Uterine smooth muscle cell (primary cell): ENCODE data around the gene ZNF304. TPM values are rescaled to one million over a fixed set of nuclear protein-coding genes. Genes with fewer than 3 reads are reported as not detected.

Source experiments
- total RNA-seq: library from RNA; depleted of rRNA; stranded (reverse); fragments of >200 nt; gene quantifications from 2 replicates; pipeline ENCODE4 v1.2.3, GENCODE V29; 2014

ZNF304 gene
- total RNA-seq = 9.9 and 11.4 TPM in 2 replicates

GRCh38 chr19:57350877-57351805 lies at the start of gene ZNF304:
ZNF304 (plus strand) TSS chr19:57351271; CDS start chr19:57351665, 394 bp downstream.

GRCh38 chr19:57320180-57321084 lies 30.6 kb upstream of the ZNF304 start, which contains the start of gene ZNF543:
ZNF543 (plus strand) TSS chr19:57320472; CDS start chr19:57320854, 382 bp downstream.

GRCh38 chr19:57362997-57363687 lies 12.1 kb downstream of the ZNF304 start, which contains the start of the genes TRAPPC2B and ZNF547:
TRAPPC2B (plus strand) TSS chr19:57363551; CDS start chr19:57364834, 1,283 bp downstream.
ZNF547 (plus strand) TSS chr19:57363551; CDS start chr19:57368556, 5,005 bp downstream.

GRCh38 chr19:57389730-57390598 lies 38.9 kb downstream of the ZNF304 start, which contains the start of gene ZNF548:
ZNF548 (plus strand) TSS chr19:57389854; CDS start chr19:57390100, 246 bp downstream.

Other genes with a start within 250 kb of the ZNF304 start
- gene USP29, start 231.3 kb upstream of the ZNF304 start, total RNA-seq = not detected in 2 replicates
- gene ZIM3, start 206.1 kb upstream of the ZNF304 start, total RNA-seq = not detected in 2 replicates
- gene DUXA, start 183.8 kb upstream of the ZNF304 start, total RNA-seq = not detected in 2 replicates
- 34.3 and 45.7 TPM in 2 replicates for gene ZNF264, start 159.8 kb upstream of the ZNF304 start, total RNA-seq
- gene AURKC, start 120.2 kb upstream of the ZNF304 start, total RNA-seq = 0.25 and 1.00 TPM in 2 replicates
- gene ZNF805, start 110.6 kb upstream of the ZNF304 start, total RNA-seq = 20.7 and 36.6 TPM in 2 replicates
- gene ZNF460, start 70.8 kb upstream of the ZNF304 start, total RNA-seq = 56.3 and 77.2 TPM in 2 replicates
- 9.4 and 12.1 TPM in 2 replicates for gene ZNF543, start 30.8 kb upstream of the ZNF304 start, total RNA-seq
- gene TRAPPC2B, start 12.3 kb downstream of the ZNF304 start, total RNA-seq = 12.7 and 15.1 TPM in 2 replicates
- 3.2 and 4.1 TPM in 2 replicates for gene ZNF547, start 12.3 kb downstream of the ZNF304 start, total RNA-seq
- gene ZNF548, start 38.6 kb downstream of the ZNF304 start, total RNA-seq = 22.1 and 26.4 TPM in 2 replicates
- 13.7 and 14.0 TPM in 2 replicates for gene ZNF17, start 59.9 kb downstream of the ZNF304 start, total RNA-seq
- 8.4 and 9.0 TPM in 2 replicates for gene ZNF749, start 84.1 kb downstream of the ZNF304 start, total RNA-seq
- gene VN1R1, start 105.9 kb downstream of the ZNF304 start, total RNA-seq = 0.55 and 0.62 TPM in 2 replicates
- 17.2 and 19.6 TPM in 2 replicates for gene ZNF772, start 126.3 kb downstream of the ZNF304 start, total RNA-seq
- gene ZNF419, start 136.5 kb downstream of the ZNF304 start, total RNA-seq = 10.3 and 13.1 TPM in 2 replicates
- 21.5 and 27.0 TPM in 2 replicates for gene ZNF773, start 148.7 kb downstream of the ZNF304 start, total RNA-seq
- 4.8 and 4.9 TPM in 2 replicates for gene ZNF549, start 176.1 kb downstream of the ZNF304 start, total RNA-seq
- gene ZNF550, start 208.6 kb downstream of the ZNF304 start, total RNA-seq = 9.0 and 11.0 TPM in 2 replicates
- 6.0 TPM in 2 replicates for gene ZNF416, start 227.6 kb downstream of the ZNF304 start, total RNA-seq
- 4.7 and 9.2 TPM in 2 replicates for gene ZIK1, start 232.9 kb downstream of the ZNF304 start, total RNA-seq
- 5.1 and 13.3 TPM in 2 replicates for gene ZNF530, start 248.6 kb downstream of the ZNF304 start, total RNA-seq